ENCODE measurements around the gene CC2D1B.

The CC2D1B gene

GRCh38 chr1:52305417-52306226, 60.4 kb downstream of the CC2D1B start:
- no peak for DNase-seq (ENCODE audit: low read depth)

Data from T follicular helper cell (primary cell).